Panc1 (cell line): ENCODE results near the gene INHA. TPM values are rescaled to one million over a fixed set of nuclear protein-coding genes. Genes with fewer than 3 reads are reported as not detected.

Experiments used
- ATAC-seq: fragments of 200-7000 bp; cut with Tn5 transposase; 2 replicates; pipeline ENCODE4 v1.9.1; 2020; ENCODE audit warnings: mild to moderate bottlenecking, moderate library complexity
- BruUV-seq: library from RNA; stranded (reverse); fragments of 400-500 nt; replicated peaks from 2 replicates; lab custom pipeline; 2021; lab: Mats Ljungman, UMichigan
- CTCF ChIA-PET: fragments of 300-600 bp; sonication (Branson Sonifier 250); formaldehyde crosslinking; loops from one replicate; lab custom pipeline; 2022; ENCODE audit warnings: antibody characterized with exemption; lab: Charles Lee
- POLR2A ChIA-PET: fragments of 300-600 bp; sonication (Branson Sonifier 250); formaldehyde crosslinking; loops from one replicate; lab custom pipeline; 2022; ENCODE audit warnings: antibody characterized with exemption; lab: Charles Lee
- DNase-seq: peaks from one replicate; pipeline ENCODE4 v3.0.0-alpha.2; 2010; ENCODE audit warnings: low read depth, low spot score
- H3K27ac ChIP-seq: 2 replicates; pipeline ENCODE4 v1.5.1; 2011; ENCODE audit warnings: mild to moderate bottlenecking, low read length, inconsistent platforms
- H3K27me3 ChIP-seq: fragments of 200-500 bp; sonication (Bioruptor generic); 2 replicates; pipeline ENCODE4 v1.6.0; 2014; ENCODE audit warnings: low read length, inconsistent platforms; ENCODE audit not compliant: control insufficient read depth, insufficient read depth
- H3K36me3 ChIP-seq: fragments of 200-500 bp; sonication (Bioruptor generic); 2 replicates; pipeline ENCODE4 v1.5.1; 2014; ENCODE audit warnings: inconsistent platforms, mild to moderate bottlenecking, low read length, moderate library complexity; ENCODE audit not compliant: control insufficient read depth, insufficient read depth
- H3K4me1 ChIP-seq: 2 replicates; pipeline ENCODE4 v1.5.1; 2011; ENCODE audit warnings: inconsistent platforms, mild to moderate bottlenecking, low read length, moderate library complexity; ENCODE audit not compliant: control insufficient read depth, insufficient read depth
- H3K4me3 ChIP-seq, 2 experiments: 2 replicates each; pipeline ENCODE4 v1.5.1; 2011 to 2012; ENCODE audit warnings: low read depth in 2 of 2, low read length in 2 of 2, mild to moderate bottlenecking in 2 of 2, inconsistent platforms in 1 of 2, moderate library complexity in 1 of 2
- H3K9me3 ChIP-seq: fragments of 200-500 bp; sonication (Bioruptor generic); 2 replicates; pipeline ENCODE4 v1.5.1; 2014; ENCODE audit warnings: low read depth, mild to moderate bottlenecking, inconsistent platforms, low read length, moderate library complexity; ENCODE audit not compliant: control insufficient read depth, insufficient read depth
- POLR2AphosphoS5 ChIP-seq: IDR thresholded peaks from 2 replicates; pipeline ENCODE4 v1.6.1; 2012; ENCODE audit warnings: mild to moderate bottlenecking, low read depth, low read length, moderate library complexity
- SIN3A ChIP-seq: IDR thresholded peaks from 2 replicates; pipeline ENCODE4 v1.6.1; 2012; ENCODE audit warnings: low read depth, mild to moderate bottlenecking, low read length, moderate library complexity, borderline replicate concordance; ENCODE audit not compliant: insufficient read depth
- TCF7L2 ChIP-seq: IDR thresholded peaks from 2 replicates; pipeline ENCODE4 v1.6.1; 2011; ENCODE audit warnings: mild to moderate bottlenecking, low read depth, low read length, inconsistent platforms
- in situ Hi-C: cut with HindIII; loops from 2 replicates; pipeline ENCODE4 v1.10.0; 2016; ENCODE audit warnings: low sequenced_read_pairs, low pct_unique_long_range_greater_than_20kb
- intact Hi-C: fragments of 100-400 bp; cut with micrococcal nuclease; formaldehyde crosslinking; loops from one replicate; pipeline ENCODE4 v1.10.0; 2022; ENCODE audit not compliant: unreplicated experiment
- total RNA-seq: library from RNA; stranded (reverse); gene quantifications from one replicate; pipeline ENCODE4 v1.2.1, GENCODE V29; 2021; ENCODE audit not compliant: unreplicated experiment
- TF ChIP-seq, protein P1 (sequence below), 2 experiments: IDR thresholded peaks; 2 replicates each; pipeline ENCODE4 v1.6.1; 2011 to 2012; ENCODE audit warnings: low read depth in 2 of 2, control low read depth in 1 of 2, low read length in 1 of 2, mild to moderate bottlenecking in 1 of 2, moderate library complexity in 1 of 2; ENCODE audit not compliant: insufficient read depth in 1 of 2
- TF ChIP-seq, protein P2 (sequence below): fragments of 450-650 bp; IDR thresholded peaks from 2 replicates; pipeline ENCODE4 v1.5.1; 2017; ENCODE audit warnings: mild to moderate bottlenecking

INHA gene
- total RNA-seq, 1 experiment from 2014 or later = 1.2 TPM

DNA sequence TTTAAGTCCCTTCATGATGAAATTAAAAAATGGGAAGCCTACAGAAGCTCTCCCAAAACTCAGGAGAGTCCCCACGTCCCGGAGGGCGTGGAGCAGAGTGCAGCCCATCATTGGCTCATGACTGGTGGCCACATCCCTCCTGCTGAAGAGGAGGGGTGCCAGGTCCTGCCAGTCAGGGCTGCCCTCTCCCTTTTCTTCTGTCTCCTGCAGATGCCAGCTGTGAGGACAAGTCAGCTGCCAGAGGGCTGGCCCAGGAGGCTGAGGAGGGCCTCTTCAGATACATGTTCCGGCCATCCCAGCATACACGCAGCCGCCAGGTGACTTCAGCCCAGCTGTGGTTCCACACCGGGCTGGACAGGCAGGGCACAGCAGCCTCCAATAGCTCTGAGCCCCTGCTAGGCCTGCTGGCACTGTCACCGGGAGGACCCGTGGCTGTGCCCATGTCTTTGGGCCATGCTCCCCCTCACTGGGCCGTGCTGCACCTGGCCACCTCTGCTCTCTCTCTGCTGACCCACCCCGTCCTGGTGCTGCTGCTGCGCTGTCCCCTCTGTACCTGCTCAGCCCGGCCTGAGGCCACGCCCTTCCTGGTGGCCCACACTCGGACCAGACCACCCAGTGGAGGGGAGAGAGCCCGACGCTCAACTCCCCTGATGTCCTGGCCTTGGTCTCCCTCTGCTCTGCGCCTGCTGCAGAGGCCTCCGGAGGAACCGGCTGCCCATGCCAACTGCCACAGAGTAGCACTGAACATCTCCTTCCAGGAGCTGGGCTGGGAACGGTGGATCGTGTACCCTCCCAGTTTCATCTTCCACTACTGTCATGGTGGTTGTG is 2.6 kb downstream of the INHA start:
- Histone ChIP-seq H3K4me1 (peaks cover 11% of the 10 kb centered on the region), H3K36me3 (no peaks in the 10 kb centered on the region), H3K4me3 (no peak overlapping the region), H3K27ac (no peak overlapping the region), H3K27me3 (no peaks in the 10 kb centered on the region), H3K9me3 (no peaks in the 10 kb centered on the region)
- DNase-seq (no peak), ATAC-seq (no peak)
- ChIA-PET POLR2A (no interaction called here), CTCF (interaction anchor here (0.6 to 1.3 kb wide), 2 partner anchors 14 to 53 kb away, joined by 3 to 6 read pairs; no protein-coding TSS in a partner anchor)
- intact Hi-C loops = no loop called here
- no TSS peak for BruUV-seq
- in situ Hi-C loops = no loop called here
- TF ChIP-seq, protein P1, sequence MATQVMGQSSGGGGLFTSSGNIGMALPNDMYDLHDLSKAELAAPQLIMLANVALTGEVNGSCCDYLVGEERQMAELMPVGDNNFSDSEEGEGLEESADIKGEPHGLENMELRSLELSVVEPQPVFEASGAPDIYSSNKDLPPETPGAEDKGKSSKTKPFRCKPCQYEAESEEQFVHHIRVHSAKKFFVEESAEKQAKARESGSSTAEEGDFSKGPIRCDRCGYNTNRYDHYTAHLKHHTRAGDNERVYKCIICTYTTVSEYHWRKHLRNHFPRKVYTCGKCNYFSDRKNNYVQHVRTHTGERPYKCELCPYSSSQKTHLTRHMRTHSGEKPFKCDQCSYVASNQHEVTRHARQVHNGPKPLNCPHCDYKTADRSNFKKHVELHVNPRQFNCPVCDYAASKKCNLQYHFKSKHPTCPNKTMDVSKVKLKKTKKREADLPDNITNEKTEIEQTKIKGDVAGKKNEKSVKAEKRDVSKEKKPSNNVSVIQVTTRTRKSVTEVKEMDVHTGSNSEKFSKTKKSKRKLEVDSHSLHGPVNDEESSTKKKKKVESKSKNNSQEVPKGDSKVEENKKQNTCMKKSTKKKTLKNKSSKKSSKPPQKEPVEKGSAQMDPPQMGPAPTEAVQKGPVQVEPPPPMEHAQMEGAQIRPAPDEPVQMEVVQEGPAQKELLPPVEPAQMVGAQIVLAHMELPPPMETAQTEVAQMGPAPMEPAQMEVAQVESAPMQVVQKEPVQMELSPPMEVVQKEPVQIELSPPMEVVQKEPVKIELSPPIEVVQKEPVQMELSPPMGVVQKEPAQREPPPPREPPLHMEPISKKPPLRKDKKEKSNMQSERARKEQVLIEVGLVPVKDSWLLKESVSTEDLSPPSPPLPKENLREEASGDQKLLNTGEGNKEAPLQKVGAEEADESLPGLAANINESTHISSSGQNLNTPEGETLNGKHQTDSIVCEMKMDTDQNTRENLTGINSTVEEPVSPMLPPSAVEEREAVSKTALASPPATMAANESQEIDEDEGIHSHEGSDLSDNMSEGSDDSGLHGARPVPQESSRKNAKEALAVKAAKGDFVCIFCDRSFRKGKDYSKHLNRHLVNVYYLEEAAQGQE (IDR thresholded peaks at IDR 0.05; ENCODE audit: insufficient read depth in 1 of 2, low read depth in 2 of 2, low read length in 1 of 2) = no peak
- TF ChIP-seq TCF7L2 = no peak
- TF ChIP-seq SIN3A = no peak
- no peak for TF ChIP-seq POLR2AphosphoS5
- TF ChIP-seq, protein P2, sequence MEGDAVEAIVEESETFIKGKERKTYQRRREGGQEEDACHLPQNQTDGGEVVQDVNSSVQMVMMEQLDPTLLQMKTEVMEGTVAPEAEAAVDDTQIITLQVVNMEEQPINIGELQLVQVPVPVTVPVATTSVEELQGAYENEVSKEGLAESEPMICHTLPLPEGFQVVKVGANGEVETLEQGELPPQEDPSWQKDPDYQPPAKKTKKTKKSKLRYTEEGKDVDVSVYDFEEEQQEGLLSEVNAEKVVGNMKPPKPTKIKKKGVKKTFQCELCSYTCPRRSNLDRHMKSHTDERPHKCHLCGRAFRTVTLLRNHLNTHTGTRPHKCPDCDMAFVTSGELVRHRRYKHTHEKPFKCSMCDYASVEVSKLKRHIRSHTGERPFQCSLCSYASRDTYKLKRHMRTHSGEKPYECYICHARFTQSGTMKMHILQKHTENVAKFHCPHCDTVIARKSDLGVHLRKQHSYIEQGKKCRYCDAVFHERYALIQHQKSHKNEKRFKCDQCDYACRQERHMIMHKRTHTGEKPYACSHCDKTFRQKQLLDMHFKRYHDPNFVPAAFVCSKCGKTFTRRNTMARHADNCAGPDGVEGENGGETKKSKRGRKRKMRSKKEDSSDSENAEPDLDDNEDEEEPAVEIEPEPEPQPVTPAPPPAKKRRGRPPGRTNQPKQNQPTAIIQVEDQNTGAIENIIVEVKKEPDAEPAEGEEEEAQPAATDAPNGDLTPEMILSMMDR = no peak

DNA sequence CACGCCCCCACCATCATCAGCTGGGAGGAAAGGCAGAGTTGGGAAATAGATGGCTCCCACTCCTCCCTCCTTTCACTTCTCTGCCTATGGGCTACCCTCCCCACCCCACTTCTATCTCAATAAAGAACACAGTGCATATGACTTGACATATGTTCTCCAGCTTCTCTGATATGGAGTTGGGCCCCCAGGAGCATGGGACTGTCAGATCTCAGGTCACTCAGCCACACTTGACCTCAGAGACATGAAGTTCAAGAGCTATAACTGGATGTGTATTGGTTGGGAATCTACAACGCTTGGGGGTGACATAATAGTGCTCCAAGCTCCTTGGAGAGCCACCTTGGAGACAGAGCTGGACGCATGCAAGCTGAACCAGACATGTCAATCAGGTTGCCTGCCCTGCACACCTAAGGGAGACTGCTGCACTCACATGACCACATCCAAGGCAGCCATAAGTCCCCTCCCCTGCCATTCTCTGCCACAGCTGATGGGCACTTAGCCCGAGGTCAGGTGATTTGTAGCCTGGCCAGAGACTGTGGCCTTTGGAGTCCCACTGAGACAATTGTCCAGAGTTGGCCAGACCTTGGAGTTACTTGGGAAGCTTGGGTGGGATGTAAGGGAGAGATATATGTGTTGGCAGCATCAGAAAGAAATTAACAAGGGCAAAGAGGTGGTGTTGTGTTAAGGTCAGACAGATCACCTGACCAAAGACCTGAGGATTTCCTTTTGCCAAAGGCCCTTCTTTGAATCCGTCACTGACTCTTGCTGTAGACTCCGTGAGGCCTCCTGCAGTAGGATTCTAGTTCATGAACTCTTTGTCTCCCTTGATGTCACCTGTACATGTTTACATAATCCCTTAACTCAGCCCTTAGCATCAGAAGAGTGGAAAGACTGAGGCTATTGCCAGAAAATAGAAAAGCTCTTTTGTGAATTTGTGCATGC is 3.7 kb downstream of the INHA start:
- Histone ChIP-seq H3K27ac (no peak overlapping the region), H3K4me3 (no peak overlapping the region), H3K36me3 (no peaks in the 10 kb centered on the region), H3K27me3 (no peaks in the 10 kb centered on the region), H3K4me1 (peaks cover 8% of the 10 kb centered on the region), H3K9me3 (no peaks in the 10 kb centered on the region)
- intact Hi-C loops = no loop called here
- CTCF ChIA-PET = interaction anchor here (0.6 kb wide), 2 partner anchors 16 to 54 kb away, joined by 3 to 6 read pairs; no protein-coding TSS in a partner anchor
- DNase-seq = no peak
- in situ Hi-C loops = no loop called here
- POLR2A ChIA-PET = no interaction called here
- BruUV-seq = no TSS peak
- no peak for TF ChIP-seq POLR2AphosphoS5
- TF ChIP-seq, protein P2 = no peak
- TF ChIP-seq TCF7L2 = no peak
- no peak for TF ChIP-seq SIN3A
- TF ChIP-seq, protein P1 (IDR thresholded peaks at IDR 0.05; ENCODE audit: insufficient read depth in 1 of 2, low read depth in 2 of 2, low read length in 1 of 2) = no peak
- no peak for ATAC-seq
